GM12872 (cell line): ENCODE measurements around the gene SPARCL1.

Experiments
- TF ChIP-seq, protein P1 (sequence below): IDR thresholded peaks from 3 replicates; pipeline ENCODE4 v1.5.1; 2011; ENCODE audit warnings: low read depth, mild to moderate bottlenecking, low read length, moderate library complexity; ENCODE audit not compliant: insufficient read depth

Gene SPARCL1

DNA sequence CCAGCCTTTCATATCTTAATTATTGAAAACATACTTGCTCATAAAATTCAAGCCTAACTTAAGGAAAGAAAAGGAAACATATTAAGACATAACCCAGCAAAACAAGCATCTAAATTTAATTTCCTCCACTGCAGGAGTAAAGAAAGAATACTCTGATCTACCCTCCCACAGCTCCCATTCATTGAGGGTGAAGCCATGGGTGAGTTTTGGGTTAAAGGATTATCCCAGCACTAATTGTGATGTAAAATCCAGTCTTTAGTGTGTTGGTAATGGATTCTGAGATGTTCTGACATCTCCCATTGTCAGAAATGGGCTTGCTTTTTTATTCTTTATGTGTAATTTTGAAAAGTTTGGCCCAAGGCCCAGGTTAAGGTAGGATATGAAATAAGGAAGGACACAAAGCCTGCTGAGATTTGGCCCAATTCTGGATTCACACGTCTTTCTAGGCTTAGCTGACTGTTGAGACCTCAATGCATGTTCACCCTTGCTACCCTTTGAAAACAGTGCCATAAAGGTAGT lies 50.4 kb downstream of the SPARCL1 start:
- TF ChIP-seq, protein P1, sequence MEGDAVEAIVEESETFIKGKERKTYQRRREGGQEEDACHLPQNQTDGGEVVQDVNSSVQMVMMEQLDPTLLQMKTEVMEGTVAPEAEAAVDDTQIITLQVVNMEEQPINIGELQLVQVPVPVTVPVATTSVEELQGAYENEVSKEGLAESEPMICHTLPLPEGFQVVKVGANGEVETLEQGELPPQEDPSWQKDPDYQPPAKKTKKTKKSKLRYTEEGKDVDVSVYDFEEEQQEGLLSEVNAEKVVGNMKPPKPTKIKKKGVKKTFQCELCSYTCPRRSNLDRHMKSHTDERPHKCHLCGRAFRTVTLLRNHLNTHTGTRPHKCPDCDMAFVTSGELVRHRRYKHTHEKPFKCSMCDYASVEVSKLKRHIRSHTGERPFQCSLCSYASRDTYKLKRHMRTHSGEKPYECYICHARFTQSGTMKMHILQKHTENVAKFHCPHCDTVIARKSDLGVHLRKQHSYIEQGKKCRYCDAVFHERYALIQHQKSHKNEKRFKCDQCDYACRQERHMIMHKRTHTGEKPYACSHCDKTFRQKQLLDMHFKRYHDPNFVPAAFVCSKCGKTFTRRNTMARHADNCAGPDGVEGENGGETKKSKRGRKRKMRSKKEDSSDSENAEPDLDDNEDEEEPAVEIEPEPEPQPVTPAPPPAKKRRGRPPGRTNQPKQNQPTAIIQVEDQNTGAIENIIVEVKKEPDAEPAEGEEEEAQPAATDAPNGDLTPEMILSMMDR = no peak

GRCh38 chr4:87476934-87477333 lies 52.2 kb downstream of the SPARCL1 start:
- TF ChIP-seq, protein P1 = no peak

GRCh38 chr4:87469390-87469789 lies 59.8 kb downstream of the SPARCL1 start:
- TF ChIP-seq, protein P1 = no peak

DNA sequence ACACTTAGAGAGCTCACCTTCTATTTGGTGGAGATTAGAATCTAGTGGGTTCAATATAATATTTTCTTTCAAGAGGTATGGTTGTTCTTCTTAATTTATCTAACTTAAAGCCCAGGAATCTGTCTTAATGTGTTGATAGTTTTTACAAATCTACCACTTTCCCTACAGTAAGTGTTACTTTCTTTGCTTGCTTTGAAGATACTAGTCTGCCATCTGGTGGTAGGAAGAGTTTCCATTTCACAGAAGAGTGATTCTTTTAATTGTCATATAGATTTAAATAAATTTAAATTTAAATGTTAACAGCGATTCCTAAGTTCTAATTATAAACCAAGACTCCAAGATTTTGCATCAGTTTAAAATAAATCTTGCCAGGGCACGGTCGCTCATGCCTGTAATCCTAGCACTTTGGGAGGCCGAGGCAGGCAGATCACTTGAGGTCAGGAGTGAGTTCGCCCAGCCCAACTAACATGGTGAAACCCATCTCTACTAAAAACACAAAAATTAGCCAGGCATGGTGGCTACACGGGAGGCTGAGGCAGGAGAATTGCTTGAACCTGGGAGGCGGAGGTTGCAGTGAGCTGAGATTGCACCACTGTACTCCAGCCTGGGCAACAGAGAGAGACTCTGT lies 63.3 kb downstream of the SPARCL1 start:
- TF ChIP-seq, protein P1 = peak; percentile 37; the same call in 2 of the 3 replicates

GRCh38 chr4:87462102-87462501 lies 67.1 kb downstream of the SPARCL1 start:
- TF ChIP-seq, protein P1 = no peak

DNA sequence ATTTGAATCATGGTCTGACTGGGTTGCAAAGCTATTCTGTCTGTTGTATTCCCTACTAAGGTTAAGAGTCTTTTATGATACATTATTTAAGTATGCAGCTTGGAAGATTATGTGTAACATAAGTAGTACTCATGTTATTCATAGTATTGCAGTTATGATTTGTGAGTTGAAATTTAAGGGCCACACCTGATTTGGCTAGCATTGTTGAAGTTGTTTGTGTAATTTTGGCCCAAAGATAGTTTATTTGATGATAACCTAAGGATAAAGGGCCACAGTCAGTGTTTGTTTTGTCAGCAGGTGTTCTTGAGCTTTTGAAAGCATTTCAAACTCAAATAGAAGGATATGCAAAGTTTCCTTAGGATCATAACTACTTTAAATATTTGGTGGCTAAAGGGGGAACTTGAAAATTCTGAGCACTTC lies 67.9 kb downstream of the SPARCL1 start:
- TF ChIP-seq, protein P1 = no peak

- TF ChIP-seq, protein P1 = no peak
These were observed 70.3 kb downstream of the SPARCL1 start for GRCh38 chr4:87458913-87459312.

DNA sequence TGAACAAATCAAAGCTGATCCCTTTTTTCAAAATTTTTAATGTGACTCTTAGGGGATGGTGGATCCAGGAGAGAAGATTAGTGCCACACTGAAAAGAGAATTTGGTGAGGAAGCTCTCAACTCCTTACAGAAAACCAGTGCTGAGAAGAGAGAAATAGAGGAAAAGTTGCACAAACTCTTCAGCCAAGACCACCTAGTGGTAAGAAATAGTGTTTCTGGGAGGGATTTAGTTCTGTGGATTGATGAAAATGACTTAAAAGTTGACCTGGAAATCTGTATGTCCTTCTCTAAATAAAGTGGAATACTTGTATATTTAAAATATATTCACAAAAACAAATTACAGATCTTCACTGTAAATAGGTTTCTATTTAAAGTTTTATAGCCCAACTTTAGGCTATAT lies 77.6 kb downstream of the SPARCL1 start:
- TF ChIP-seq, protein P1 = no peak
